Thyroid gland (tissue), 4 donors: ENCODE measurements around the gene ITGB2. TPM values are rescaled to one million over a fixed set of nuclear protein-coding genes. Genes with fewer than 3 reads are reported as not detected.

Source experiments
- DNase-seq, 2 donors: peaks; one replicate each; pipeline ENCODE4 v3.0.0-alpha.2; 2019
- H3K27ac ChIP-seq, 3 donors: fragments of 200-600 bp; sonication (generic); 1 replicate in 2 of 3; 2 replicates in 1 of 3; pipeline ENCODE4 v1.5.1; 2016 to 2019; ENCODE audit warnings: mild to moderate bottlenecking in 1 of 3, moderate library complexity in 1 of 3
- H3K27me3 ChIP-seq: fragments of 200-600 bp; sonication (generic); one replicate; pipeline ENCODE4 v1.5.1; 2019
- H3K36me3 ChIP-seq, 2 donors: fragments of 200-600 bp; sonication (generic); one replicate each; pipeline ENCODE4 v1.5.1; 2016 to 2019
- H3K4me1 ChIP-seq, 2 donors: fragments of 200-600 bp; sonication (generic); one replicate each; pipeline ENCODE4 v1.5.1; 2017 to 2019
- H3K4me3 ChIP-seq, 3 donors: fragments of 200-600 bp; sonication (generic); replicated peaks in 1 of 3; 1 replicate in 2 of 3; 2 replicates in 1 of 3; pipeline ENCODE4 v1.5.1; 2016; ENCODE audit warnings: mild to moderate bottlenecking in 1 of 3
- H3K9me3 ChIP-seq: fragments of 200-600 bp; sonication (generic); one replicate; pipeline ENCODE4 v1.5.1; 2017
- CTCF ChIP-seq, 6 experiments: fragments of 200-600 bp in 3 of 6; fragments of 450-650 bp in 3 of 6; sonication (generic) in 3 of 6; IDR thresholded peaks; one replicate each; pipeline ENCODE4 v1.5.1; 2016 to 2019; ENCODE audit warnings: antibody characterized with exemption in 6 of 6, mild to moderate bottlenecking in 2 of 6, inconsistent platforms in 1 of 6, moderate library complexity in 1 of 6
- POLR2A ChIP-seq, 2 donors: fragments of 450-650 bp; IDR thresholded peaks; one replicate each; pipeline ENCODE4 v1.6.1; 2017; ENCODE audit warnings: antibody characterized with exemption in 2 of 2, mild to moderate bottlenecking in 2 of 2, moderate library complexity in 1 of 2
- WGBS, 2 donors: methylation state at CpG; one replicate each; pipeline ENCODE4 v1.1.5; 2017; 5-methylcytosine and 5-hydroxymethylcytosine counted together
- intact Hi-C: fragments of 100-400 bp; cut with DNase I; formaldehyde crosslinking; loops from one replicate; pipeline ENCODE4 v1.15.1; 2023
- total RNA-seq, 4 donors: library from RNA; depleted of rRNA; stranded (reverse); fragments of >200 nt; gene quantifications; one replicate each; pipeline ENCODE4 v1.2.3, GENCODE V29; 2016

The ITGB2 gene
- total RNA-seq, 4 donors from 2014 or later, result 18.4 to 79.4 (median 27.5) TPM

- Histone ChIP-seq H3K9me3 (no peaks in the 10 kb centered on the region), H3K4me1 (peaks cover 12 to 15% of the 10 kb centered on the region in 2 donors), H3K4me3 (no peak overlapping the region), H3K27ac (no peak overlapping the region), H3K27me3 (no peaks in the 10 kb centered on the region), H3K36me3 (no peaks in the 10 kb centered on the region)
- TF ChIP-seq CTCF (IDR thresholded peaks at IDR 0.05) (no peak), POLR2A (IDR thresholded peaks at IDR 0.05) (no peak)
- intact Hi-C loops, result no loop called here
- no peak for DNase-seq
- WGBS, 2 donors, result 81 to 82% methylated on average over 23 of the region's 23 CpGs
These were observed 77.8 kb downstream of the ITGB2 start for GRCh38 chr21:44842721-44843445.

GRCh38 chr21:44842087-44842486 lies 78.6 kb downstream of the ITGB2 start:
- intact Hi-C loops, result no loop called here
- H3K9me3 ChIP-seq, result no peaks in the 10 kb centered on the region
- 80 to 88% methylated on average over 10 of the region's 10 CpGs for WGBS, 2 donors
- TF ChIP-seq POLR2A (IDR thresholded peaks at IDR 0.05) (no peak), CTCF (IDR thresholded peaks at IDR 0.05) (no peak)
- no peaks in the 10 kb centered on the region for H3K36me3 ChIP-seq
- H3K27ac ChIP-seq, result no peak overlapping the region
- peaks cover 12 to 15% of the 10 kb centered on the region in 2 donors for H3K4me1 ChIP-seq
- H3K4me3 ChIP-seq, result no peak overlapping the region
- H3K27me3 ChIP-seq, result no peaks in the 10 kb centered on the region
- DNase-seq, result no peak

DNA sequence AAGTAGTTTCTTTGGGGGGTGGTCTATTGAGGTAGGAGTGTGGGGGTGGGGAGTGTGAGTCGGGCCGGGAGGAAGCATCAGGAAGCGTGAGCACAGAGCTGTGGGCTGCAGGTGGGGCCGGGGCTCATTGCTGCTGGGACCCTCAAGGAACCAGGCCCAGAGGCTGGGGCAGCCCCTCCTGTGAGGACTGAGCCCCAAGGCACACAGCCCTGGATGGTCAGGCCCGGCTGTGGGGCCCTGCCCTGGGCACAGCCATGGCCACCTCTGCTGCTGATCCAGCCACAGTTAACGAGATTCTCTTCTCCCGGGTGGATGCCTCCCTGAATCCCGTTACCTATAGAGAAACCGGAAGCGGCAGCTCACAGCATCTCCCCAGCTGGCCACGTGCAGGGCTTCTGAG lies 79.9 kb downstream of the ITGB2 start:
- H3K36me3 ChIP-seq, result no peaks in the 10 kb centered on the region
- intact Hi-C loops, result no loop called here
- WGBS, 2 donors, result 70 to 73% methylated on average over 5 to 7 of the region's 11 CpGs

DNA sequence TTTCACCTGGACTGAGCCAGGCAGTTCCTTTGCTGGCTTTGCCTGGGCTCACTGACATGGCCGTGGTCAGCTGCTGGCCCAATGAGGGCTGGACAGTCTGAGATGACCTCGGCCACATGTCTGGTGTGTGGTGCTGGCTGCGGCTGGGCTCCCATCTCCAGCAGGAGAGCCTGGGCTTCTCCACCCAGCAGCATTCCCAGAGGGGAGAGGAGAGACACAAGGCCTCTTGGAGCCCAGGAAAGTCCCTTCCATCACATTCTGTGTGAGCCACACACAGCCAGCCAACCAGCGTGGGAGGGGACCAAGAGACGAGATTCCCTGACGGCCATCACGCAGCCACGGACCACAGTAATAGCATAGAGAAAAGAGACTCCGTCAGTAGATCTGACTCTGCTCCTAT lies 81.7 kb downstream of the ITGB2 start:
- TF ChIP-seq CTCF (IDR thresholded peaks at IDR 0.05) (no peak), POLR2A (IDR thresholded peaks at IDR 0.05) (no peak)
- intact Hi-C loops, result no loop called here
- WGBS, 2 donors, result 84 to 90% methylated on average over 8 to 9 of the region's 9 CpGs
- no peak for DNase-seq
- H3K4me1 ChIP-seq, result peaks cover 0 to 7% of the 10 kb centered on the region in 2 donors
- no peak overlapping the region for H3K4me3 ChIP-seq
- no peaks in the 10 kb centered on the region for H3K9me3 ChIP-seq
- no peaks in the 10 kb centered on the region for H3K36me3 ChIP-seq
- H3K27me3 ChIP-seq, result no peaks in the 10 kb centered on the region
- H3K27ac ChIP-seq, result no peak overlapping the region

More for the DNA sequence above, 79.9 kb downstream of the ITGB2 start:
- H3K4me3 ChIP-seq, result no peak overlapping the region
- H3K9me3 ChIP-seq, result no peaks in the 10 kb centered on the region
- H3K27me3 ChIP-seq, result no peaks in the 10 kb centered on the region
- H3K27ac ChIP-seq, result no peak overlapping the region
- TF ChIP-seq POLR2A (IDR thresholded peaks at IDR 0.05) (no peak), CTCF (IDR thresholded peaks at IDR 0.05) (no peak)
- DNase-seq, result no peak
- peaks cover 4 to 12% of the 10 kb centered on the region in 2 donors for H3K4me1 ChIP-seq

- intact Hi-C loops, result no loop called here
- DNase-seq, result no peak
These were observed 82.4 kb downstream of the ITGB2 start for GRCh38 chr21:44838039-44838895.

More at GRCh38 chr21:44838039-44838895, 82.4 kb downstream of the ITGB2 start:
- Histone ChIP-seq H3K9me3 (no peaks in the 10 kb centered on the region), H3K27ac (no peak overlapping the region), H3K4me3 (no peak overlapping the region), H3K27me3 (no peaks in the 10 kb centered on the region), H3K4me1 (peaks cover 0 to 7% of the 10 kb centered on the region in 2 donors), H3K36me3 (no peaks in the 10 kb centered on the region)
- 78 to 93% methylated on average over 11 to 25 of the region's 30 CpGs for WGBS, 2 donors
- TF ChIP-seq POLR2A (IDR thresholded peaks at IDR 0.05) (no peak), CTCF (IDR thresholded peaks at IDR 0.05) (no peak)
